Lower leg skin (tissue), 4 donors: ENCODE results near the gene GAGE10. TPM values are rescaled to one million over a fixed set of nuclear protein-coding genes. Genes with fewer than 3 reads are reported as not detected.

ENCODE experiments used
- DNase-seq, 2 donors: peaks; one replicate each; pipeline ENCODE4 v3.0.0-alpha.2; 2019; ENCODE audit warnings: low spot score in 2 of 2
- H3K4me3 ChIP-seq: fragments of 200-600 bp; sonication (generic); 2 replicates; pipeline ENCODE4 v1.5.1; 2017; ENCODE audit warnings: mild to moderate bottlenecking, low read depth; ENCODE audit not compliant: poor library complexity, severe bottlenecking
- CTCF ChIP-seq, 3 donors: fragments of 450-650 bp; IDR thresholded peaks; one replicate each; pipeline ENCODE4 v1.5.1; 2016; ENCODE audit warnings: antibody characterized with exemption in 3 of 3, mild to moderate bottlenecking in 3 of 3, moderate library complexity in 2 of 3
- POLR2A ChIP-seq, 2 donors: fragments of 450-650 bp; IDR thresholded peaks; one replicate each; pipeline ENCODE4 v1.6.1; 2016 to 2017; ENCODE audit warnings: antibody characterized with exemption in 2 of 2, mild to moderate bottlenecking in 1 of 2, moderate library complexity in 1 of 2
- WGBS, 2 donors: methylation state at CpG; one replicate each; pipeline ENCODE4 v1.1.5; 2018; 5-methylcytosine and 5-hydroxymethylcytosine counted together
- intact Hi-C: fragments of 100-400 bp; cut with DNase I; formaldehyde crosslinking; loops from one replicate; pipeline ENCODE4 v1.15.0; 2023; ENCODE audit warnings: low total_unique reads
- total RNA-seq, 4 donors: library from RNA; depleted of rRNA; stranded (reverse); fragments of >200 nt; gene quantifications; one replicate each; pipeline ENCODE4 v1.1.0, GENCODE V29; 2016

The GAGE10 gene
- total RNA-seq, 4 donors from 2014 or later = not detected

- H3K4me3 ChIP-seq = no peak overlapping the region
- TF ChIP-seq POLR2A (IDR thresholded peaks at IDR 0.05) (no peak), CTCF (IDR thresholded peaks at IDR 0.05) (no peak)
- DNase-seq = no peak
- 70 to 79% methylated on average over 9 to 10 of the region's 10 CpGs for WGBS, 2 donors
- intact Hi-C loops = no loop called here
Observed at GRCh38 chrX:49266523-49267445, 36.7 kb upstream of the GAGE10 start.

GRCh38 chrX:49268702-49269009 is 34.8 kb upstream of the GAGE10 start:
- TF ChIP-seq POLR2A (IDR thresholded peaks at IDR 0.05) (no peak), CTCF (IDR thresholded peaks at IDR 0.05) (no peak)
- intact Hi-C loops = no loop called here
- no peak for DNase-seq
- 4 to 47% methylated on average over 4 of the region's 4 CpGs for WGBS, 2 donors
- H3K4me3 ChIP-seq = no peak overlapping the region

GRCh38 chrX:49269010-49269766 is 34.3 kb upstream of the GAGE10 start:
- H3K4me3 ChIP-seq = no peak overlapping the region
- DNase-seq = peak; percentile 96 to 99
- intact Hi-C loops = no loop called here
- WGBS, 2 donors = 0 to 37% methylated on average over 43 to 45 of the region's 45 CpGs
- TF ChIP-seq POLR2A (IDR thresholded peaks at IDR 0.05) = no peak
- TF ChIP-seq CTCF (IDR thresholded peaks at IDR 0.05) = no peak

DNA sequence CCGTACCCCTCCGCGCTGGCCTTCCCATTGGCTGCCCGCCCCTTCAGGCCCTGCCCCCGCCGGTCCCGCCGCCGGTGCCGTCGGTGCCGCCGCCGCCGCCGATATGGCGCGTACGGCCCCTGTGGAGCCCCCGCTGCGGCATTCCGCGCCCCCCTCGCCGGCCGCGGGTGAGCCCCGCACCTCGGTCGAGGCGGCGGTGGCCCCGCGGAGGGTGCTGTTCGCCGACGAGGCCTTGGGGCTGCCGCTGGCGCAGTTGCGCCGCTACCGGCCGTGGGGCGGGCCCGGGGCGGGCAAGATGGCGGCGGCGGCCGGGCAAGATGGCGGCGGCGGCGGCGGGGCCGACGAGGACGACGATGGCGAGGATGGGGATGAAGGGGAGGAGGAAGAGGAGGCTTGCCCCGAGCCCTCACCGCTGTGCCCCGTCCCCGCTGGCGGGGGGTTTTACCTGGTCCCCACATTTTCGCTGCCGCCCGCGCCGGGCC is 33.6 kb upstream of the GAGE10 start, which contains the start of gene PPP1R3F:
TSS of gene PPP1R3F (plus strand) at position 27 of the 482 bp plus-strand sequence. CDS start at position 104, 77 bp downstream.
- H3K4me3 ChIP-seq = peak within 1 kb of the TSS; percentile 36
- DNase-seq = no peak
- intact Hi-C loops = no loop called here
- TF ChIP-seq CTCF (IDR thresholded peaks at IDR 0.05) (no peak), POLR2A (IDR thresholded peaks at IDR 0.05) (no peak)
- WGBS, 2 donors = 49% methylated on average over 66 of the region's 70 CpGs; no CpG with 5 or more reads in 1 of the 2 donors

DNA sequence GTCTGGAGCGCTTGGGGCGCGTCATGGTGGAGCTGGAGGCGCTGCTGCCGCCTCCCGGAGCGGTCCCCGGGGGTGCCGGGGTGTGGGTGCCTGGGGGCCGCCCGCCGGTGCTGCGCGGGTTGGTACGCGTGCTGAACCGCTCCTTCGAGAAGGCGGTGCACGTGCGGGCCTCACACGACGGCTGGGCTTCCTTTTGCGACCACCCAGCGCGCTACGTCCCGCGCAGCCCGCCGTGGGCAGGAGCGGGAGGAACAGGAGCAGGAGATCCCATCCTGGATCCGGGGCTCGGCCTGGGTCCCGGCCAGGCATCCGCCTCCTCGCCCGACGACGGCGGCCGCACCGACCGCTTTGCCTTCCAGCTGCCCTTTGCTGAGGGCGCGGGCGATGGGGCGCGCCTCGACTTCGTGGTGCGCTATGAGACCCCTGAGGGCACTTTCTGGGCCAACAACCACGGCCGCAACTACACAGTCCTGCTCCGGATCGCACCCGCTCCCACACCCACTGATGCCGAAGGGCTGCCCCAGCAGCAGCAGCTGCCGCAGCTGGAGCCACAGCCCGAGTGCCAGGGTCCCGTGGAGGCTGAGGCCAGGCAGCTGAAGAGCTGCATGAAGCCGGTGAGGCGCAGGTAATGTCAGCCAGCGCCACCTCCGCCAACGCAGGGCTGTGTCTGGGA is 33.1 kb upstream of the GAGE10 start:
- no peak for TF ChIP-seq POLR2A (IDR thresholded peaks at IDR 0.05)
- no peak for TF ChIP-seq CTCF (IDR thresholded peaks at IDR 0.05)
- WGBS, 2 donors = 60% methylated on average over 37 of the region's 66 CpGs; no CpG with 5 or more reads in 1 of the 2 donors
- DNase-seq = no peak
- peak overlapping the region; percentile 36 for H3K4me3 ChIP-seq
- intact Hi-C loops = no loop called here
